ENCODE results near the gene NINL.

GRCh38 chr20:25461281-25461650 lies 124.1 kb downstream of the NINL start:
- TF ChIP-seq CTCF (IDR thresholded peaks at IDR 0.05; ENCODE audit: low read depth, low read length) (no peak), MAX (IDR thresholded peaks at IDR 0.05; ENCODE audit: low read depth, low read length) (no peak), POLR2A (IDR thresholded peaks at IDR 0.05; ENCODE audit: extremely low read depth, insufficient read length) (no peak)

Data from NB4 (cell line).